Duodenal mucosa (tissue), 2 donors: ENCODE results near the gene PICALM.

Experiments
- H3K27ac ChIP-seq: one replicate; pipeline ENCODE4 v1.7.0; 2013; ENCODE audit warnings: low read depth, low read length
- H3K27me3 ChIP-seq, 2 donors: one replicate each; pipeline ENCODE4 v1.7.0; 2013; ENCODE audit warnings: low read length in 2 of 2, control low read depth in 1 of 2; ENCODE audit not compliant: insufficient read depth in 2 of 2, control insufficient read depth in 1 of 2
- H3K36me3 ChIP-seq, 2 donors: one replicate each; pipeline ENCODE4 v1.7.0; 2013; ENCODE audit warnings: low read length in 2 of 2, control low read depth in 1 of 2; ENCODE audit not compliant: insufficient read depth in 2 of 2, control insufficient read depth in 1 of 2
- H3K4me1 ChIP-seq, 2 donors: one replicate each; pipeline ENCODE4 v1.7.0; 2013; ENCODE audit warnings: low read length in 2 of 2, control low read depth in 1 of 2; ENCODE audit not compliant: insufficient read depth in 2 of 2, control insufficient read depth in 1 of 2
- H3K4me3 ChIP-seq, 2 donors: one replicate each; pipeline ENCODE4 v1.7.0; 2013; ENCODE audit warnings: low read length in 2 of 2, low read depth in 1 of 2
- H3K9ac ChIP-seq, 2 donors: one replicate each; pipeline ENCODE4 v1.7.0; 2013; ENCODE audit warnings: low read length in 2 of 2, low read depth in 1 of 2
- H3K9me3 ChIP-seq, 2 donors: one replicate each; pipeline ENCODE4 v1.7.0; 2013; ENCODE audit warnings: low read length in 2 of 2, control low read depth in 1 of 2; ENCODE audit not compliant: control insufficient read depth in 1 of 2

Gene PICALM

GRCh38 chr11:85947431-85948272 lies 121.2 kb downstream of the PICALM start:
- Histone ChIP-seq H3K9me3 (no peaks in the 10 kb centered on the region), H3K36me3 (no peaks in the 10 kb centered on the region), H3K4me1 (peaks cover 0 to 6% of the 10 kb centered on the region in 2 donors), H3K27me3 (no peaks in the 10 kb centered on the region), H3K4me3 (no peak overlapping the region), H3K27ac (no peak overlapping the region), H3K9ac (no peak overlapping the region)

- no peak overlapping the region for H3K9ac ChIP-seq
- no peaks in the 10 kb centered on the region for H3K36me3 ChIP-seq
- peaks cover 0 to 6% of the 10 kb centered on the region in 2 donors for H3K4me1 ChIP-seq
- no peak overlapping the region for H3K4me3 ChIP-seq
- no peaks in the 10 kb centered on the region for H3K9me3 ChIP-seq
- no peak overlapping the region for H3K27ac ChIP-seq
- H3K27me3 ChIP-seq, result no peaks in the 10 kb centered on the region
Measured at GRCh38 chr11:85946221-85946620, 122.7 kb downstream of the PICALM start.

GRCh38 chr11:85945788-85946187 lies 123.1 kb downstream of the PICALM start:
- peaks cover 0 to 6% of the 10 kb centered on the region in 2 donors for H3K4me1 ChIP-seq
- H3K27me3 ChIP-seq, result no peaks in the 10 kb centered on the region
- no peaks in the 10 kb centered on the region for H3K36me3 ChIP-seq
- H3K27ac ChIP-seq, result no peak overlapping the region
- no peak overlapping the region for H3K4me3 ChIP-seq
- H3K9me3 ChIP-seq, result no peaks in the 10 kb centered on the region
- H3K9ac ChIP-seq, result no peak overlapping the region

GRCh38 chr11:85945296-85945695 lies 123.6 kb downstream of the PICALM start:
- Histone ChIP-seq H3K27ac (no peak overlapping the region), H3K4me3 (no peak overlapping the region), H3K4me1 (peaks cover 0 to 6% of the 10 kb centered on the region in 2 donors), H3K9me3 (no peaks in the 10 kb centered on the region), H3K27me3 (no peaks in the 10 kb centered on the region), H3K36me3 (no peaks in the 10 kb centered on the region), H3K9ac (no peak overlapping the region)

GRCh38 chr11:85941380-85941973 lies 127.4 kb downstream of the PICALM start:
- Histone ChIP-seq H3K27me3 (no peaks in the 10 kb centered on the region), H3K9ac (no peak overlapping the region), H3K9me3 (no peaks in the 10 kb centered on the region), H3K4me1 (no peaks in the 10 kb centered on the region), H3K27ac (no peak overlapping the region), H3K36me3 (no peaks in the 10 kb centered on the region), H3K4me3 (no peak overlapping the region)

- Histone ChIP-seq H3K4me1 (no peaks in the 10 kb centered on the region), H3K9ac (no peak overlapping the region), H3K27me3 (no peaks in the 10 kb centered on the region), H3K4me3 (no peak overlapping the region), H3K36me3 (no peaks in the 10 kb centered on the region), H3K9me3 (no peaks in the 10 kb centered on the region), H3K27ac (no peak overlapping the region)
Measured at GRCh38 chr11:85939099-85940015, 129.5 kb downstream of the PICALM start.

GRCh38 chr11:85937835-85938234 lies 131.0 kb downstream of the PICALM start:
- Histone ChIP-seq H3K9ac (no peak overlapping the region), H3K36me3 (no peaks in the 10 kb centered on the region), H3K4me1 (no peaks in the 10 kb centered on the region), H3K27ac (no peak overlapping the region), H3K9me3 (no peaks in the 10 kb centered on the region), H3K27me3 (no peaks in the 10 kb centered on the region), H3K4me3 (no peak overlapping the region)

- H3K27ac ChIP-seq, result no peak overlapping the region
- no peaks in the 10 kb centered on the region for H3K27me3 ChIP-seq
- H3K36me3 ChIP-seq, result no peaks in the 10 kb centered on the region
- H3K4me3 ChIP-seq, result no peak overlapping the region
- no peaks in the 10 kb centered on the region for H3K4me1 ChIP-seq
- no peak overlapping the region for H3K9ac ChIP-seq
- H3K9me3 ChIP-seq, result no peaks in the 10 kb centered on the region
Measured at GRCh38 chr11:85935751-85936150, 133.1 kb downstream of the PICALM start.

- H3K4me1 ChIP-seq, result no peaks in the 10 kb centered on the region
- H3K27ac ChIP-seq, result no peak overlapping the region
- no peaks in the 10 kb centered on the region for H3K36me3 ChIP-seq
- no peaks in the 10 kb centered on the region for H3K27me3 ChIP-seq
- H3K4me3 ChIP-seq, result no peak overlapping the region
- H3K9me3 ChIP-seq, result no peaks in the 10 kb centered on the region
- no peak overlapping the region for H3K9ac ChIP-seq
Measured at GRCh38 chr11:85934596-85935169, 134.2 kb downstream of the PICALM start.
